CD4-positive, alpha-beta T cell (primary cell): ENCODE results near the gene ERN1. TPM values are rescaled to one million over a fixed set of nuclear protein-coding genes. Genes with fewer than 3 reads are reported as not detected.

Source experiments
- ATAC-seq: fragments of 200-7000 bp; cut with Tn5 transposase; one replicate; pipeline ENCODE4 v1.10.0; 2022; ENCODE audit warnings: mild to moderate bottlenecking; ENCODE audit not compliant: poor library complexity
- CTCF ChIA-PET: fragments of 350-600 bp; sonication (Branson Sonifier 250); formaldehyde crosslinking; loops from one replicate; lab custom pipeline; 2021; ENCODE audit warnings: antibody characterized with exemption, inconsistent platforms; lab: Charles Lee
- POLR2A ChIA-PET: fragments of 350-600 bp; sonication (Branson Sonifier 250); formaldehyde crosslinking; loops from one replicate; lab custom pipeline; 2021; ENCODE audit warnings: antibody characterized with exemption, inconsistent platforms; lab: Charles Lee
- DNase-seq, 14 experiments: peaks; one replicate each; pipeline ENCODE4 v3.0.0-alpha.2; 2013 to 2020; ENCODE audit warnings: mixed read lengths in 2 of 14
- H3K27ac ChIP-seq, 2 donors: one replicate each; pipeline versions ENCODE4 v1.5.1 to v1.7.0; 2013; ENCODE audit warnings: low read length in 2 of 2, low read depth in 1 of 2, mild to moderate bottlenecking in 1 of 2
- H3K27me3 ChIP-seq, 2 experiments: 1 replicate in 1 of 2; 2 replicates in 1 of 2; pipeline versions ENCODE4 v1.6.1 to v1.7.0; 2013; ENCODE audit warnings: low read length in 2 of 2, control low read depth in 1 of 2, mild to moderate bottlenecking in 1 of 2, moderate library complexity in 1 of 2; ENCODE audit not compliant: insufficient read depth in 2 of 2, control insufficient read depth in 1 of 2
- H3K36me3 ChIP-seq: one replicate; pipeline ENCODE4 v1.6.1; 2013; ENCODE audit warnings: low read length, control low read depth; ENCODE audit not compliant: insufficient read depth
- H3K4me1 ChIP-seq: one replicate; pipeline ENCODE4 v1.6.1; 2013; ENCODE audit warnings: low read length, control low read depth; ENCODE audit not compliant: insufficient read depth
- H3K4me3 ChIP-seq: one replicate; pipeline ENCODE4 v1.5.1; 2013; ENCODE audit warnings: mild to moderate bottlenecking, low read length, moderate library complexity
- H3K9me3 ChIP-seq, 2 experiments: 1 replicate in 1 of 2; 2 replicates in 1 of 2; pipeline versions ENCODE4 v1.6.1 to v1.7.0; 2013; ENCODE audit warnings: low read length in 2 of 2, mild to moderate bottlenecking in 2 of 2, control low read depth in 1 of 2, moderate library complexity in 1 of 2; ENCODE audit not compliant: control insufficient read depth in 1 of 2, insufficient read depth in 1 of 2
- H3K27ac Mint-ChIP-seq: one replicate; pipeline ENCODE4 v1.8.0; 2020; ENCODE audit warnings: mixed read lengths
- H3K27me3 Mint-ChIP-seq: one replicate; pipeline ENCODE4 v1.8.0; 2021; ENCODE audit warnings: mixed read lengths
- H3K36me3 Mint-ChIP-seq: one replicate; pipeline ENCODE4 v1.8.0; 2021; ENCODE audit warnings: low read depth, mixed read lengths
- H3K4me1 Mint-ChIP-seq: one replicate; pipeline ENCODE4 v1.8.0; 2021; ENCODE audit warnings: low read depth, mixed read lengths
- H3K4me3 Mint-ChIP-seq: one replicate; pipeline ENCODE4 v1.8.0; 2020; ENCODE audit warnings: mild to moderate bottlenecking, mixed read lengths
- H3K9me3 Mint-ChIP-seq: one replicate; pipeline ENCODE4 v1.8.0; 2020; ENCODE audit warnings: mixed read lengths
- CTCF ChIP-seq: fragments of 200-600 bp; IDR thresholded peaks from one replicate; pipeline ENCODE4 v1.8.0; 2022; ENCODE audit warnings: antibody characterized with exemption, mild to moderate bottlenecking
- intact Hi-C, 2 experiments: fragments of 100-400 bp; cut with DNase I in 1 of 2; cut with micrococcal nuclease in 1 of 2; formaldehyde crosslinking; loops; one replicate each; pipeline versions ENCODE4 v1.15.1 to v1.9.0; 2023 to 2025; cut with DNase I, micrococcal nuclease
- total RNA-seq, 174 experiments: library from RNA in 2 of 174; stranded (reverse) in 2 of 174; gene quantifications; one replicate each; pipeline ENCODE4 v1.2.3 and lab custom pipeline; 2021 to 2026

Gene ERN1
- total RNA-seq, 2 experiments from 2014 or later: 62.7 to 67.8 TPM

GRCh38 chr17:64151016-64151368 is 21.0 kb upstream of the ERN1 start:
- Mint-ChIP-seq H3K4me1 (peaks cover 19% of the 10 kb centered on the region), H3K4me3 (no peak overlapping the region), H3K27ac (peak overlapping the region; percentile 38), H3K36me3 (peaks cover 67% of the 10 kb centered on the region), H3K27me3 (no peaks in the 10 kb centered on the region), H3K9me3 (no peaks in the 10 kb centered on the region)
- intact Hi-C loops: no loop called here
- no peak for TF ChIP-seq CTCF
- no peak for ATAC-seq
- ChIA-PET CTCF (no interaction called here), POLR2A (no interaction called here)
- Histone ChIP-seq H3K4me1 (peaks cover 15% of the 10 kb centered on the region), H3K9me3 (no peaks in the 10 kb centered on the region), H3K27me3 (no peaks in the 10 kb centered on the region), H3K36me3 (peaks cover 38% of the 10 kb centered on the region), H3K27ac (no peak overlapping the region), H3K4me3 (no peak overlapping the region)
- DNase-seq: no peak

- intact Hi-C loops: no loop called here
Measured at GRCh38 chr17:64150237-64151015, 20.5 kb upstream of the ERN1 start.

GRCh38 chr17:64149196-64149595 is 19.3 kb upstream of the ERN1 start:
- TF ChIP-seq CTCF: no peak
- Mint-ChIP-seq H3K4me3 (no peak overlapping the region), H3K9me3 (no peaks in the 10 kb centered on the region), H3K4me1 (peaks cover 19% of the 10 kb centered on the region), H3K27me3 (no peaks in the 10 kb centered on the region), H3K36me3 (peaks cover 59% of the 10 kb centered on the region), H3K27ac (peak overlapping the region; percentile 75)
- Histone ChIP-seq H3K27ac (no peak overlapping the region), H3K36me3 (peaks cover 35% of the 10 kb centered on the region), H3K27me3 (no peaks in the 10 kb centered on the region), H3K9me3 (no peaks in the 10 kb centered on the region), H3K4me1 (peaks cover 21% of the 10 kb centered on the region), H3K4me3 (no peak overlapping the region)
- ChIA-PET POLR2A (interaction anchor here (0.9 to 2.4 kb wide), 7 partner anchors 19 to 357 kb away, joined by 3 to 7 read pairs (median 3); partner anchors contain the start of genes CD79B, CEP95, ERN1 and ICAM2), CTCF (interaction anchor here (1.7 to 3.6 kb wide), 2 partner anchors 16 to 86 kb away, joined by 6 to 13 read pairs; no protein-coding TSS in a partner anchor)
- intact Hi-C loops: loop anchor here (5.0 to 10.0 kb wide), 4 partner anchors 133 to 356 kb away; partner anchors contain the start of genes CEP95 (in 1 of the 2), DDX5 (in 1 of the 2), GH1 (in 1 of the 2) and SMARCD2 (in 1 of the 2)
- DNase-seq (no peak), ATAC-seq (no peak)

More at GRCh38 chr17:64150237-64151015, 20.5 kb upstream of the ERN1 start:
- Histone ChIP-seq H3K27me3 (no peaks in the 10 kb centered on the region), H3K9me3 (no peaks in the 10 kb centered on the region), H3K36me3 (peaks cover 38% of the 10 kb centered on the region), H3K4me1 (peaks cover 15% of the 10 kb centered on the region), H3K27ac (no peak overlapping the region), H3K4me3 (no peak overlapping the region)
- no peak for TF ChIP-seq CTCF
- CTCF ChIA-PET: interaction anchor here (0.7 to 3.6 kb wide), 3 partner anchors 18 to 132 kb away, joined by 3 to 13 read pairs (median 7); no protein-coding TSS in a partner anchor
- H3K27ac Mint-ChIP-seq: peak overlapping the region; percentile 38
- no peak overlapping the region for H3K4me3 Mint-ChIP-seq
- no peak for ATAC-seq
- peaks cover 67% of the 10 kb centered on the region for H3K36me3 Mint-ChIP-seq
- DNase-seq: no peak
- no peaks in the 10 kb centered on the region for H3K27me3 Mint-ChIP-seq
- peaks cover 19% of the 10 kb centered on the region for H3K4me1 Mint-ChIP-seq
- no peaks in the 10 kb centered on the region for H3K9me3 Mint-ChIP-seq
- POLR2A ChIA-PET: interaction anchor here (1.3 to 1.6 kb wide), 2 partner anchors 21 to 218 kb away, joined by 3 to 5 read pairs; partner anchors contain the start of genes CD79B and ERN1
